GM12872 (cell line): ENCODE measurements around the gene PRDX4.

Experiments used
- CTCF ChIP-seq: IDR thresholded peaks from 3 replicates; pipeline ENCODE4 v1.5.1; 2011; ENCODE audit warnings: low read depth, mild to moderate bottlenecking, low read length, moderate library complexity; ENCODE audit not compliant: insufficient read depth

PRDX4 gene

GRCh38 chrX:23662187-23662586 lies 5.1 kb upstream of the PRDX4 start:
- no peak for TF ChIP-seq CTCF

DNA sequence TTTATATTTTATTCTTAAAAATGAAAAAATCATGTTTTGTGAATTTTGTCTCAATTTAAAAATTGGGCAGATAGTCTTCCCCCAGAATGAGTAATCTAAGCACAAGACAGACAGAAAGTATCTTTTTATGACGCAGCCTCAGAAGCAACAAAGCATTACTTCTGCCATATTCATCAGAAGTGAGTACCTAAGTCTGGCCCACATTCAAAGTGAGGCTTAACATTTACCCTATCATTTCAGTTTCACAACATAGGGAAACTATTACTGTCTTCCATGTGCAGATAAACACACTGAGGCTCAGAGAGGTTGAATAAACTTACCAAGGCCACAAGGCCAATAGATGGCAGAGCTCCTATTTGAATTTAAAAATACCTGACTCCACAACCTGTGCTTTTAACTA lies 4.4 kb upstream of the PRDX4 start:
- no peak for TF ChIP-seq CTCF

DNA sequence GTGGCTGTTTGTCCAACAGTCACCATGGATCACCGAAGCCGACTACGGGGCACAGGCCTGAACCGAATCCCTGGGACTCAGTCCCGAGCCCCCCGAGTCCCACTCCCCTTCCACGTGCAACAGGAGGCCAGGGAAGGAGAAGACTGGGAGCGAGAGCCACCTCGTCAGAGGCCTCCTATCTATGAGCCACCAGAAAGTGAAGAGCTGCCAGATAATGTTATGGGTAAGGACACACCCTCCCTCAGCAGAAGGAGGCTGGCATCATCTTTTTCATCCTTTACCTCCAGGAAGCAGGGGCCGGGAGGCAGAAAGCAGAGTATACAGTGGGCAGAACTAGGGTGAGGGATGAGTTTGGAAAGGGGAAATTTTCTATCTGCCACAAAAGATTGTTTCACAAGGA lies 2.8 kb upstream of the PRDX4 start:
- TF ChIP-seq CTCF: no peak

- TF ChIP-seq CTCF: no peak
Measured at GRCh38 chrX:23666282-23666681, 1.0 kb upstream of the PRDX4 start.

GRCh38 chrX:23668335-23668734 lies 1.0 kb downstream of the PRDX4 start:
- TF ChIP-seq CTCF: no peak

DNA sequence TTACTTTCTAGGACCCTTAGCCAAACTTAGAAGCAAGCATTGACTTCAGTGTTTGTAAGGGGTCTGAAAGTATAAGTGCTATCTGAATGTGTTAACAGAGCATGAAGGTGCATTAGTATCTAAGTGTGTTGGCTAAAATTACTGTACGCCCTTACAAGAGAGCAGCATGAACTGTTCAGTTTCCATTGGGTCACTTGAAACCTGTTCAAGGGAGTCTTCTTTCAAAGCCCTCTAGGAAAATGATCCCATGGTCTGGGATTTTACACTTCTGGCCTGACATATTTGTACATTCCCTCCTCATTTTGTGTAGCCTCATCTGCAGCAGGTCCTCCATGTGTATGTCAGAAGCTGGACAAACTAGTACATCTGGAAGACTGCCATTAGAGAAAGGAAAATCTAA lies 3.2 kb downstream of the PRDX4 start:
- no peak for TF ChIP-seq CTCF

DNA sequence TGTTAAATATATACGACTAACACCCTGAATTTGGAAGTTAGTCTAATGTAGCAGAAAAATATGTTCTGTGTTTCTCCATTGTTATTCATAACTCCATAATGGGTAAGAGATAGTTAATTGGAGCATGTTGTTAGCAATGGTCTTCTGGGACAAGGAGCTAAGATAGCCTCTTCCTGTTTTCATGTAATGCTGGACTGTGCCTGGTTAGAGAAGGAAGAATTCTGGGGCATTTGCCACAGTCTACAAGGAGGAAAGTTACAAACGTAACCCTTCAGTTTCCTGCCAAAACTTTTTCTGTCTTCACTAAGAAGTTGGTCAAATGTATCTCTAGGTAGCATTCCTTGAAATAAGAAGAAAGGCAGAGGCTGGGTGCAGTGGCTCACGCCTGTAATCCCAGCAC lies 5.8 kb downstream of the PRDX4 start:
- no peak for TF ChIP-seq CTCF

GRCh38 chrX:23692166-23692565 lies 24.9 kb downstream of the PRDX4 start:
- TF ChIP-seq CTCF: no peak
